ENCODE results near the gene SMAD7.

The SMAD7 gene, protein sequence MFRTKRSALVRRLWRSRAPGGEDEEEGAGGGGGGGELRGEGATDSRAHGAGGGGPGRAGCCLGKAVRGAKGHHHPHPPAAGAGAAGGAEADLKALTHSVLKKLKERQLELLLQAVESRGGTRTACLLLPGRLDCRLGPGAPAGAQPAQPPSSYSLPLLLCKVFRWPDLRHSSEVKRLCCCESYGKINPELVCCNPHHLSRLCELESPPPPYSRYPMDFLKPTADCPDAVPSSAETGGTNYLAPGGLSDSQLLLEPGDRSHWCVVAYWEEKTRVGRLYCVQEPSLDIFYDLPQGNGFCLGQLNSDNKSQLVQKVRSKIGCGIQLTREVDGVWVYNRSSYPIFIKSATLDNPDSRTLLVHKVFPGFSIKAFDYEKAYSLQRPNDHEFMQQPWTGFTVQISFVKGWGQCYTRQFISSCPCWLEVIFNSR
- 19.3 to 48.7 (median 34.6) reads per million in 18 experiments for total RNA-seq

GRCh38 chr18:48950536-48951447 is at the start of gene SMAD7:
SMAD7 (minus strand) TSS chr18:48950965; CDS start chr18:48950424, 541 bp downstream.
- no peak for DNase-seq

DNA sequence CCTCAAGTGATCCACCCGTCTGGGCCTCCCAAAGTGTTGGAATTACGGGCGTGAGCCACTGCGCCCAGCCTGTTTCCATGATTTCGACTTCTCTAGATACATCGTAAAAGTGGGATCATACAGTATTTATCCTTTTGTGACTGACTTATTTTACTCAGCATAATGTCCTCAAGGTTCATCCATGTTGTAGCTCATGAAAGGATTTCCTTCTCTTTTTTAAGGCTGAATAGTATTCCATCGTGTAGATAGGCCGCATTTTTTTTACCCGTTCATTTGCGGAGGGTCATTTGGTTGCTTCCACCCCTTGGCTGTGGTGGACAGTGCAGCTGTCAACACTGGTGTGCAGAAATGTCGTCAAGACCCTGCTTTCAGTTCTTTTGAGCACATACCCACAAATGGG is 48.8 kb upstream of the SMAD7 start:
- no peak for DNase-seq

GRCh38 chr18:48997985-48998831 is 47.4 kb upstream of the SMAD7 start:
- DNase-seq = peak; percentile 95 to 98

GRCh38 chr18:48997681-48997984 is 46.9 kb upstream of the SMAD7 start:
- DNase-seq = no peak

GRCh38 chr18:48996901-48997463 is 46.2 kb upstream of the SMAD7 start:
- DNase-seq = peak in 1 of 2 donors; percentile 35

DNA sequence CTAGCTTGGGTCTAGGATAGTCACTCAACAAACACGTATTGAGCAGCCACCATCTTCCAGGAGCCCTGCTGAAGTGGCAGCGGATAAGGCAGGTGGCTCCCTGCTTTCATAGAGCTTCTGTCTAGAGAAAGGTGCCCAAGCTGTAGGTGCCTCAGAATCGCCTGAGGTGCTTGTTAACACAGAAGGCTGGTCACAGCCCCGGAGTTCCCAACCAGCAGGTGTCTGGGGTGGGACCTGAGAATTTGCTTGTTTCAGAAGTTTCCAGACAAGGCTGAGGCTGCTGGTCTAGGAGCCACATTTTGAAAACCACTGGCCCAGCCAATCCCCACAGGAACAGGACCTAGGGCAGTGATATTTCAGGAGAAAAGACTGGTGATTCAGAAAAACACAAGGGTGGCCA is 45.3 kb upstream of the SMAD7 start:
- DNase-seq = no peak

DNA sequence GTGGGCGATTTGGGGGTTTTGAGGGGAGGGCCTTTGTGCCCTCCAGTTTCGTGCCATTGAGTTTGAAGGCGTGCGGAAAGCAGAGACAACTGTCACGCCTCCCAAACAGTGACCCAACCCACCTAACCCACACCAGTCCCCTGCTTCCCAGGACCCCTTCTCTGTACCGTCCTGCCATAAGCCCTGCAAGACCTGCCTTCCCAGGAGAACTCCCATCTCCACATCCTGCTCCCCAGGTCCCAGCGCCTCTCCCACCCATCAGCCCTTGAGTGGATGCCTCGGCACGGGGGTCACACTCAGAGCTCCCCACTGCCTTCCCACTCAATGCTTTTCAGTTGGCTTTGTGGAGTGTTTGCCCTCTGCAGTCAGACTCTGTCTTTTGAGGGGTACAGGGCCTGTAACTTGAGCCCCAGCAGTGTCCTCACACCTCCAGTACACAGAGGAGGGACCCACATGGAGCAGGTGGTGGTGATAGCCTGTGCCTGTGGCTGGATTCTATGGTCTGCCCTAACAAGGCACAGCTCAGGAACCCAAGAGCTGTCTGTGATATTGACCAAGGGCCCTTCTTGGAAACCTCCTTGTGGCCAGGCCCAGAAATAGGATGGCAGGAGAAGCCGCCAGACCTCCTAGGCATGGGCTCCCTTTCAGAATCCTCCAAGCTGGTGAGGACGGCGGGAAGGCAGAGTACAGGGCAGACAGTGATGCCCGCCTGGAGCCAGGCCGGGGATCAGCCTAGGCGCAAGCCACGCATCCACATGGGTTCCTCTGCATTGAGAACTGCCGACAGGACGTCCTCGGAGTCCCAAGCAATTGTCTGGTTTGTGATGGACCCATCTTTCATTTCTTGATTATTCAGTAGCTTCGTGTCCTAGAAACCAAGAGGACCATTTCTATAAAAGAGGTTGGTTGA is 44.4 kb upstream of the SMAD7 start:
- no peak for DNase-seq

GRCh38 chr18:48994044-48994651 is 43.4 kb upstream of the SMAD7 start:
- DNase-seq = peak; percentile 80 to 87

GRCh38 chr18:48993586-48993985 is 42.8 kb upstream of the SMAD7 start:
- DNase-seq = no peak

GRCh38 chr18:48992791-48993555 is 42.2 kb upstream of the SMAD7 start:
- peak; percentile 89 to 92 for DNase-seq

GRCh38 chr18:48992133-48992532 is 41.4 kb upstream of the SMAD7 start:
- peak; percentile 33 to 52 for DNase-seq

GRCh38 chr18:48991676-48992075 is 40.9 kb upstream of the SMAD7 start:
- no peak for DNase-seq

GRCh38 chr18:48991319-48991660 is 40.5 kb upstream of the SMAD7 start:
- no peak for DNase-seq

DNA sequence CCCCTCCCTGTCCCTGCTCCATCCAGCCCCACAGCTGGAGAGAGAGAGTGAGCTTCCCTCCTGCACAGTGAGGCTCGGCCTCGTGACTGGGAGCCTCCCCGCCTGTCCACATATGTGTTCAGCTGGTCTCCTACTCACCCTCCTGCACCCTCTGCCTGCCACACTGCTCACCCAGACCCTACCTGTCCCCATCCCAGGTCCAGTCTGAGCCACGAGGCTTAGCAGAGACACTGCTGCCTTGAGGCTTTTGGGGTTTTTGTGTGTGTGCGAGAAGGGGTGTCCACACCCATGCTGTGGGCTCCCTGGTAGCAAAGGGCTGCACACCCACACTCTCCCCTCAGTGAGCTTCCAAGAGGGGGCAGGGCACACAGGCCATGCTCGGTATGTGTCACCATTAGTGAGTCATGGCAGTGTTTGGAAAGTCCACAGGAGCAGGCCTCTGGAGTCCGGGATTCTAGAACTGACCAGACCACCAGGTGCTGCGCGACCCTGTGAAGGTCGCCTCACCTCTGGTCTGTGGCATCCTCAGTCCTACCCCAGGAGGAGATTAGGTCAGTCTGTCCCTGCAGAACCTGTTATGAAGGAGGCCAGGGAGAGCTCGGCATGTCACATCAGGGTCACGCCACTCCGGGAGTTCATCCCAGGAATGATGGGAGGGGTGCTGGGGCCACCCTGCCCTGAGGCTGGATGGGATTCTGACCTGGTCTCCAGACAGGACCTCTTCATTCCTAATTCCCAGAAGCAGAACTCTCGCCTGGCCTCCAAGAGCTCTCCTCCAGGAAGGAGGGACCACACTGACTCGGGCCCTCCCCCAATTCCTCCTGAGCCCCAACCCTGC is 39.9 kb upstream of the SMAD7 start:
- DNase-seq = peak; percentile 49 to 78

GRCh38 chr18:48989304-48990303 is 38.8 kb upstream of the SMAD7 start:
- no peak for DNase-seq

- no peak for DNase-seq
Observed at GRCh38 chr18:48988508-48989303, 37.9 kb upstream of the SMAD7 start.

DNA sequence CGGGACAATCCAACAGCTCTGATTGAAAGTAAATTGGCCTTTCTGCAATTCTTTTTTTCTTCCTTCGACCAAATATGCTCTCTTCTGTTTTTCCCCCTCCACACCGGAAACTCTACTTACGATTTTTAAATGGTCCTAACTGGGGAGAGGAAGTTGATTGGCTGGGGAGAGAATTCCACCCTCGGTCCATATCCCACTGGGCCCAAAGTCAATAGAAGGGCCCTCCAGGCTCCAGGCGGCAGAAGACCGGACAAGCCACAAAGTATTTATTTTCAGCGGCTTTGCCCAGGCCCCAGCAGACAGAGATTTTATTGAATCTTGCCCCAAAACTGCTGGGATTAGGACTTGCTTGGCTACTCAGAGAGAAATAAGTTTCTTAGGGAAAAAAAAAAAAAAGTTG is 37.1 kb upstream of the SMAD7 start:
- DNase-seq = no peak
